ENCODE data around the gene TIMM22.
"Not testable (repeated sequence)": the region's sequence is repeated elsewhere in the genome, so short reads cannot be mapped to it uniquely, and the experiment has no call there.

DNA sequence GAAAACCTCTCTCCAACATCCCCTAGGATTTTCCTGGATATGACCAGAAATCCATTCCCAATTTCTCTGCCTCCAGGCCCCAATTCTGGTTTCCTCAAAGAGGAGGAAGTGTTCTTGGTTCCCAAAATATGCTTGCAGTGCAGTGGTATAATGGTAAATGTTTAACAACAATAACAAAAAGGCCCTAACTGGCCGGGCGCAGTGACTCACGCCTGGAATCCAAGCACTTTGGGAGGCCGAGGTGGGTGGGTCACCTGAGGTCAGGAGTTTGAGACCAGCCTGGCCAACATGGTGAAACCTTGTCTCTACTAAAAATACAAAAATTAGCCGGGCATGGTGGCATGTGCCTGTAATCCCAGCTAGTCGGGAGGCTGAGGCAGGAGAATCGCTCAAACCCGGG is 1.6 kb upstream of the TIMM22 start:
- TF ChIP-seq, protein P1, sequence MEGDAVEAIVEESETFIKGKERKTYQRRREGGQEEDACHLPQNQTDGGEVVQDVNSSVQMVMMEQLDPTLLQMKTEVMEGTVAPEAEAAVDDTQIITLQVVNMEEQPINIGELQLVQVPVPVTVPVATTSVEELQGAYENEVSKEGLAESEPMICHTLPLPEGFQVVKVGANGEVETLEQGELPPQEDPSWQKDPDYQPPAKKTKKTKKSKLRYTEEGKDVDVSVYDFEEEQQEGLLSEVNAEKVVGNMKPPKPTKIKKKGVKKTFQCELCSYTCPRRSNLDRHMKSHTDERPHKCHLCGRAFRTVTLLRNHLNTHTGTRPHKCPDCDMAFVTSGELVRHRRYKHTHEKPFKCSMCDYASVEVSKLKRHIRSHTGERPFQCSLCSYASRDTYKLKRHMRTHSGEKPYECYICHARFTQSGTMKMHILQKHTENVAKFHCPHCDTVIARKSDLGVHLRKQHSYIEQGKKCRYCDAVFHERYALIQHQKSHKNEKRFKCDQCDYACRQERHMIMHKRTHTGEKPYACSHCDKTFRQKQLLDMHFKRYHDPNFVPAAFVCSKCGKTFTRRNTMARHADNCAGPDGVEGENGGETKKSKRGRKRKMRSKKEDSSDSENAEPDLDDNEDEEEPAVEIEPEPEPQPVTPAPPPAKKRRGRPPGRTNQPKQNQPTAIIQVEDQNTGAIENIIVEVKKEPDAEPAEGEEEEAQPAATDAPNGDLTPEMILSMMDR (conservative IDR thresholded peaks at IDR 0.05; ENCODE audit: low read depth, low read length), result not testable (repeated sequence)
- TF ChIP-seq EZH2phosphoT487 (IDR thresholded peaks at IDR 0.05; ENCODE audit: borderline replicate concordance, low read length), result not testable (repeated sequence)
